GM12878 (cell line): ENCODE data around the gene SBNO2. TPM values are rescaled to one million over a fixed set of nuclear protein-coding genes. Genes with fewer than 3 reads are reported as not detected.

Experiments used
- BCL3 ChIP-seq: IDR thresholded peaks from 2 replicates; pipeline ENCODE4 v1.6.1; 2011; ENCODE audit warnings: borderline replicate concordance, low read depth, mild to moderate bottlenecking, moderate library complexity, low read length; ENCODE audit not compliant: insufficient read depth, poor library complexity, severe bottlenecking
- KAT2A ChIP-seq: conservative IDR thresholded peaks from 2 replicates; pipeline ENCODE4 v1.6.1; 2011; ENCODE audit warnings: low read depth, low read length; ENCODE audit not compliant: control insufficient read depth
- MLLT1 ChIP-seq: fragments of 450-650 bp; IDR thresholded peaks from 2 replicates; pipeline ENCODE4 v1.6.1; 2016; ENCODE audit warnings: mild to moderate bottlenecking
- PRDM15 ChIP-seq: fragments of 450-650 bp; formaldehyde crosslinking; IDR thresholded peaks from 2 replicates; pipeline ENCODE4 v1.4.0; 2020; ENCODE audit warnings: mild to moderate bottlenecking, moderate library complexity
- RFX5 ChIP-seq: IDR thresholded peaks from 2 replicates; pipeline ENCODE4 v1.6.1; 2011; ENCODE audit warnings: low read depth, low read length, improper control_type of control experiment
- STAT1 ChIP-seq: fragments of 450-650 bp; conservative IDR thresholded peaks from 2 replicates; pipeline ENCODE4 v1.6.1; 2014; ENCODE audit warnings: antibody characterized with exemption, mild to moderate bottlenecking
- ZBED1 ChIP-seq: IDR thresholded peaks from 2 replicates; pipeline ENCODE4 v1.6.1; 2016; ENCODE audit warnings: borderline replicate concordance
- ZZZ3 ChIP-seq: IDR thresholded peaks from 2 replicates; pipeline ENCODE4 v1.6.1; 2011; ENCODE audit warnings: low read depth; ENCODE audit not compliant: control insufficient read depth, insufficient read length
- polyA plus RNA-seq, 11 experiments: library from polyadenylated mRNA; depleted of rRNA in 4 of 11; unstranded in 6 of 11; stranded (reverse) in 5 of 11; fragments of >200 nt; fragmentation: Nextera tagmentation in 4 of 11; fragmentation: Illumina TruSeq in 1 of 11; extraction: Ambion mirVana in 4 of 11; extraction: Trizol in 1 of 11; gene quantifications; 1 replicate in 1 of 11; 2 replicates in 10 of 11; pipeline versions ENCODE4 v1.2.1 to v1.2.3, GENCODE V29; 2011 to 2016; ENCODE audit warnings: inconsistent platforms in 2 of 11, missing spikeins in 2 of 11, low read depth in 1 of 11
- total RNA-seq, 4 experiments: library from RNA; depleted of rRNA in 3 of 4; stranded (reverse); fragments of >200 nt in 3 of 4; fragmentation: Illumina TruSeq in 1 of 4; extraction: Trizol in 1 of 4; gene quantifications; 2 replicates each; pipeline versions ENCODE4 v1.2.1 to v1.2.3, GENCODE V29; 2013 to 2021

SBNO2 gene
- total and polyA plus RNA-seq, 10 of the 15 experiments (the other 5 are each of a cell fraction or from before 2014, with no cell fraction given), result 0.08 to 44.6 (median 5.4) TPM

GRCh38 chr19:1169921-1170885 is 3.9 kb downstream of the SBNO2 start (continued):
- TF ChIP-seq RFX5 (no peak), ZBED1 (no peak), ZZZ3 (no peak), STAT1 (no peak), KAT2A (no peak), PRDM15 (CRISPR knock-in tag) (no peak), BCL3 (no peak), MLLT1 (no peak)
